HUES48 (cell line): ENCODE data around the gene KRT9.
"Not testable (repeated sequence)": the region's sequence is repeated elsewhere in the genome, so short reads cannot be mapped to it uniquely, and the experiment has no call there.

Experiments used
- H3K27ac ChIP-seq: one replicate; pipeline ENCODE4 v1.7.0; 2013; ENCODE audit warnings: low read depth, low read length, inconsistent platforms
- H3K27me3 ChIP-seq: 2 replicates; pipeline ENCODE4 v1.6.1; 2013; ENCODE audit warnings: mild to moderate bottlenecking, low read length; ENCODE audit not compliant: control insufficient read depth, insufficient read depth
- H3K36me3 ChIP-seq: 2 replicates; pipeline ENCODE4 v1.6.1; 2013; ENCODE audit warnings: low read length; ENCODE audit not compliant: control insufficient read depth, insufficient read depth
- H3K4me1 ChIP-seq: 2 replicates; pipeline ENCODE4 v1.6.1; 2013; ENCODE audit warnings: mild to moderate bottlenecking, low read length; ENCODE audit not compliant: control insufficient read depth, insufficient read depth
- H3K4me3 ChIP-seq: 2 replicates; pipeline ENCODE4 v1.5.1; 2013; ENCODE audit warnings: mild to moderate bottlenecking, low read depth, low read length
- H3K9ac ChIP-seq: 2 replicates; pipeline ENCODE4 v1.6.1; 2013; ENCODE audit warnings: mild to moderate bottlenecking, low read depth, low read length, moderate library complexity
- H3K9me3 ChIP-seq: 2 replicates; pipeline ENCODE4 v1.6.1; 2013; ENCODE audit warnings: low read length; ENCODE audit not compliant: control insufficient read depth, insufficient read depth

The KRT9 gene

GRCh38 chr17:41594363-41594915 lies 22.6 kb upstream of the KRT9 start:
- H3K36me3 ChIP-seq = no peaks in the 10 kb centered on the region

DNA sequence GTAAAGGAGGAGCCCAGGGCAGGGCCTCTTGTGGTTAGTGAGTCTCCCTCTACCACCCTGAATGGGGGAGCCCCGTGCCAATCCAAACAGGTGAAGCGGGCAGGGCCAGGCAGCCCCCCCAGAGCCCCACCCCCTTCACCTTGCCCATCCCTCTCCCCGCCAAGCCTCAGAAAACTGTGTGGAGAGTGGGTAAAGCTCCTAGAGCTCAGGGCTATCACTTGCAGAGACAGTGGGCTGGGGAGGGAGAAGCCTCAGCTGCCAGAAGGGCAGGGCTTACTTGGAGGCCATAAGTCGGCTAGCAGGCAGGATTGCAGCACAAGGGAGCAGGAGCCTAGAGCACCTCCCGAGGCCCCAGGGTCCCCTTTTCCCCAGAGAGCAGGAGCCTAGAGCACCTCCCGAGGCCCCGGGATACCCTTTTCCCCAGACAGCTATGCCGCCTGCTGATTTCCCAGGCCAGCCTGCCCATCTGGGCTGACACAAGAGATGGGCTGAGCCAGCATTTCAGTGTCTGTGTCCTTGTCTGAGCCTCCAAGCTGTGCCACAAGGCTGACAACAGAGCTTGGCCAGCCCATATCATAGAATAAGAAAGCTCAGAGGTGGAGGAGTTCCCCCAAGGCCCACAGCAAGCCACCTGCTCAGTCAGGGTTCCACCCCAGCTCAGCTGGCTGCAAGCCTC lies 21.6 kb upstream of the KRT9 start:
- H3K4me3 ChIP-seq = no peak overlapping the region
- H3K4me1 ChIP-seq = no peaks in the 10 kb centered on the region
- no peak overlapping the region for H3K27ac ChIP-seq
- H3K9ac ChIP-seq = no peak overlapping the region
- no peaks in the 10 kb centered on the region for H3K36me3 ChIP-seq
- H3K27me3 ChIP-seq = no peaks in the 10 kb centered on the region
- no peaks in the 10 kb centered on the region for H3K9me3 ChIP-seq

More at GRCh38 chr17:41594363-41594915, 22.6 kb upstream of the KRT9 start:
- H3K27ac ChIP-seq = no peak overlapping the region
- no peaks in the 10 kb centered on the region for H3K4me1 ChIP-seq
- H3K27me3 ChIP-seq = no peaks in the 10 kb centered on the region
- no peak overlapping the region for H3K4me3 ChIP-seq
- no peak overlapping the region for H3K9ac ChIP-seq
- H3K9me3 ChIP-seq = no peaks in the 10 kb centered on the region

DNA sequence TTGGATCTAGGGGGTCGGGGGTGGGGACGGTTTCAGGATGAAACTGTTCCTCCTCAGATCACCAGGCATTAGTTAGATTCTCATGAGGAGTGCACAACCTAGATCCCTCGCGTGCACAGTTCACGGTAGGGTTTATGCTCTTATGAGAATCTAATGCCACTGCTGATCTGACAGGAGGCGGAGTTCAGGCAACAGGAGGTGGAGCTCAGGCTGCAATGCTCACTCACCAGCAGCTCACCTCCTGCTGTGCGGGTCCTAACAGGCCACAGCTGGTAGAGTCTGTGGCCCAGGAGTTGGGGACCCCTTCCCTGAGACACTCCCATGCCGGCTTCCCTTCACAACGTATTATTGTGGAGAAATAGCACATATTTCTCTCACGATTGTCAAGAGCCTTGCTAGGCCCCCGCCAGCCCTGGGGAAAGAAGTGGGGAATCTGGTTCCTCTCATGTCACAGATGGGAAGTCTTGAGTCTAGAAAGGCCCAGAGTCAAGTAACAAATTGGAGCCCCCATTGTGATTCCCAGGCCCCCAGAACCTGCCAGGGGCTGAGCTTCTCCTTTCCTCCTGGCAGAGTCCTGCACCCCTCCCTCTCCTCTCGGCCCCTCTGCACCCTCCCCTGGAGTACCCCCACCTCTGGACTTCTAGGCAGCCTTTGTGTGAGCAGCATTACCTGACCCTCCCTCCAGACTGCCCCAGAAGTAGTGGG lies 20.9 kb upstream of the KRT9 start:
- Histone ChIP-seq H3K9ac (no peak overlapping the region), H3K27ac (no peak overlapping the region), H3K9me3 (no peaks in the 10 kb centered on the region), H3K4me1 (no peaks in the 10 kb centered on the region), H3K36me3 (no peaks in the 10 kb centered on the region), H3K27me3 (no peaks in the 10 kb centered on the region), H3K4me3 (no peak overlapping the region)

- no peak overlapping the region for H3K9ac ChIP-seq
- no peak overlapping the region for H3K27ac ChIP-seq
- no peaks in the 10 kb centered on the region for H3K4me1 ChIP-seq
- H3K27me3 ChIP-seq = no peaks in the 10 kb centered on the region
- no peak overlapping the region for H3K4me3 ChIP-seq
- no peaks in the 10 kb centered on the region for H3K9me3 ChIP-seq
- H3K36me3 ChIP-seq = no peaks in the 10 kb centered on the region
Measured at GRCh38 chr17:41589301-41589700, 17.4 kb upstream of the KRT9 start.

- Histone ChIP-seq H3K27me3 (no peaks in the 10 kb centered on the region), H3K9ac (no peak overlapping the region), H3K36me3 (no peaks in the 10 kb centered on the region), H3K27ac (no peak overlapping the region), H3K4me3 (no peak overlapping the region), H3K4me1 (no peaks in the 10 kb centered on the region), H3K9me3 (no peaks in the 10 kb centered on the region)
Measured at GRCh38 chr17:41588126-41588810, 16.4 kb upstream of the KRT9 start.

GRCh38 chr17:41586863-41587495 lies 15.1 kb upstream of the KRT9 start, which contains the start of gene KRT14:
KRT14 (minus strand) TSS chr17:41586895; CDS start chr17:41586834, 61 bp downstream.
- no peak within 1 kb of the TSS for H3K4me3 ChIP-seq
- no peaks in the 10 kb centered on the region for H3K4me1 ChIP-seq
- no peak within 1 kb of the TSS for H3K9ac ChIP-seq
- no peak within 1 kb of the TSS for H3K27ac ChIP-seq
- no peaks in the 10 kb centered on the region for H3K27me3 ChIP-seq
- no peaks in the 10 kb centered on the region for H3K9me3 ChIP-seq
- no peaks in the 10 kb centered on the region for H3K36me3 ChIP-seq

GRCh38 chr17:41585301-41586056 lies 13.6 kb upstream of the KRT9 start:
- H3K27me3 ChIP-seq = no peaks in the 10 kb centered on the region; the same call in 1 of the 2 replicates
- H3K4me3 ChIP-seq = no peak overlapping the region

GRCh38 chr17:41584331-41584927 lies 12.6 kb upstream of the KRT9 start:
- H3K27ac ChIP-seq, H3K27me3 ChIP-seq, H3K4me3 ChIP-seq, H3K9ac ChIP-seq, H3K36me3 ChIP-seq, H3K9me3 ChIP-seq, H3K4me1 ChIP-seq: not testable (repeated sequence)

More at GRCh38 chr17:41585301-41586056, 13.6 kb upstream of the KRT9 start:
- Histone ChIP-seq H3K27ac (no peak overlapping the region), H3K36me3 (no peaks in the 10 kb centered on the region), H3K4me1 (no peaks in the 10 kb centered on the region), H3K9me3 (no peaks in the 10 kb centered on the region), H3K9ac (no peak overlapping the region)

DNA sequence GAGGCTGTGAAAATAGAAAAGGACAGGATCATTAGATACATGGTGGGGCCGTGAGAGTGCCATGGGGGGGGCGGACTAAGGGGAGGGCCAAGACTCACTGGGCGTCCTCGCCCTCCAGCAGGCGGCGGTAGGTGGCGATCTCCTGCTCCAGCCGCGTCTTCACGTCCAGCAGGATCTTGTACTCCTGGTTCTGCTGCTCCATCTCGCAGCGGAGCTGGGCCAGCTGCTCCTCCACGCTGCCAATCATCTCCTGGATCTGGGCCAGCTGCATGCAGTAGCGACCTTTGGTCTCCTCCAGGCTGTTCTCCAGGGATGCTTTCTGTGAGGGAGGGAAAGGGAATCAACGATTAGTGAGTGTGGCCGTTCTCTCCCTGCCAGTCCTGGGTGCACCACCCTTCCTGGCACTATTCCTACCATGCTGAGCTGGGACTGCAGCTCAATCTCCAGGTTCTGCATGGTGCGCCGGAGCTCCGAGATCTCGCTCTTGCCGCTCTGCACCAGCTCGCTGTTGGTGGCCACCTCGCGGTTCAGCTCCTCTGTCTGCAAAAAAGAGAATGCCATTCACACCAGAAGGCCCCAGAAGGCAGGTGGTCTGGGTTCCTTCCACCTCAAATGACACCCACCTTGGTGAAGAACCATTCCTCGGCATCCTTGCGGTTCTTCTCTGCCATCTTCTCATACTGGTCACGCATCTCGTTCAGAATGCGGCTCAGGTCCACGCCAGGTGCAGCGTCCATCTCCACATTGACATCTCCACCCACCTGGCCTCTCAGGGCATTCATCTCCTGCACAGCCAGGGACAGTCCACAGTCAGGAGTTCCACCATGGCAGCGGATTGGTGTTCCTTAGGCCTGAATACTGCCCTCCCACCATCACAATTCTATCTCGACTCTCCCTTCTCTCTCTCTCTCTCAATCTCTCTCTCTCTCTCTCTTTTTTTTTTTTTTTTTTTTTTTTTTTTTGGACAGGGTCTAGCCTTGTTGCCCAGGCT lies 11.6 kb upstream of the KRT9 start:
- H3K4me1 ChIP-seq = 0 out of 2 replicates have a peak, but pooled peaks cover 5% of the 10 kb centered on the region
- no peak overlapping the region for H3K27ac ChIP-seq
- peaks cover 4% of the 10 kb centered on the region; the same call in 1 of the 2 replicates for H3K27me3 ChIP-seq
- H3K9ac ChIP-seq = no peak overlapping the region
- no peak overlapping the region for H3K4me3 ChIP-seq
- no peaks in the 10 kb centered on the region for H3K9me3 ChIP-seq
- H3K36me3 ChIP-seq = no peaks in the 10 kb centered on the region
